ENCODE results near the gene SLC24A4. TPM values are rescaled to one million over a fixed set of nuclear protein-coding genes. Genes with fewer than 3 reads are reported as not detected.

The SLC24A4 gene
- total RNA-seq, 1 donor from 2014 or later = 0.36 TPM

GRCh38 chr14:92459950-92460421 lies 137.0 kb downstream of the SLC24A4 start:
- no peak for DNase-seq
- H3K4me3 ChIP-seq = peak overlapping the region; percentile 27
- H3K4me1 ChIP-seq = peaks cover 35% of the 10 kb centered on the region
- peak overlapping the region; percentile 92 for H3K27ac ChIP-seq (replicated peaks)
- no peaks in the 10 kb centered on the region for H3K36me3 ChIP-seq
- intact Hi-C loops (cut with micrococcal nuclease) = no loop called here
- TF ChIP-seq CTCF (IDR thresholded peaks at IDR 0.05; ENCODE audit: borderline replicate concordance) = peak; percentile 40
- H3K9me3 ChIP-seq (replicated peaks) = no peaks in the 10 kb centered on the region
- H3K27me3 ChIP-seq (ENCODE audit: low read depth) = no peaks in the 10 kb centered on the region

GRCh38 chr14:92460541-92460915 lies 137.6 kb downstream of the SLC24A4 start:
- Histone ChIP-seq H3K9me3 (replicated peaks) (no peaks in the 10 kb centered on the region), H3K36me3 (no peaks in the 10 kb centered on the region), H3K27me3 (ENCODE audit: low read depth) (no peaks in the 10 kb centered on the region), H3K27ac (replicated peaks) (peak overlapping the region; percentile 92), H3K4me3 (peak overlapping the region; percentile 27), H3K4me1 (peaks cover 35% of the 10 kb centered on the region)
- intact Hi-C loops (cut with micrococcal nuclease) = no loop called here
- no peak for DNase-seq
- TF ChIP-seq CTCF (IDR thresholded peaks at IDR 0.05; ENCODE audit: borderline replicate concordance) = no peak

GRCh38 chr14:92460916-92461579 lies 138.1 kb downstream of the SLC24A4 start:
- peaks cover 35% of the 10 kb centered on the region for H3K4me1 ChIP-seq
- peak; percentile 51 for DNase-seq
- H3K27me3 ChIP-seq (ENCODE audit: low read depth) = no peaks in the 10 kb centered on the region
- H3K36me3 ChIP-seq = no peaks in the 10 kb centered on the region
- intact Hi-C loops (cut with micrococcal nuclease) = no loop called here
- peak overlapping the region; percentile 92 for H3K27ac ChIP-seq (replicated peaks)
- peak overlapping the region; percentile 27 for H3K4me3 ChIP-seq
- TF ChIP-seq CTCF (IDR thresholded peaks at IDR 0.05; ENCODE audit: borderline replicate concordance) = peak; percentile 18
- H3K9me3 ChIP-seq (replicated peaks) = no peaks in the 10 kb centered on the region

- peaks cover 30% of the 10 kb centered on the region for H3K4me1 ChIP-seq
- H3K27me3 ChIP-seq (ENCODE audit: low read depth) = no peaks in the 10 kb centered on the region
- H3K36me3 ChIP-seq = no peaks in the 10 kb centered on the region
- no peak for TF ChIP-seq CTCF (IDR thresholded peaks at IDR 0.05; ENCODE audit: borderline replicate concordance)
- DNase-seq = no peak
- intact Hi-C loops (cut with micrococcal nuclease) = no loop called here
- peaks cover 3% of the 10 kb centered on the region for H3K9me3 ChIP-seq (replicated peaks)
- peak overlapping the region; percentile 27 for H3K4me3 ChIP-seq
- peak overlapping the region; percentile 92 for H3K27ac ChIP-seq (replicated peaks)
Observed at GRCh38 chr14:92461891-92462290, 138.9 kb downstream of the SLC24A4 start.

GRCh38 chr14:92462568-92462967 lies 139.6 kb downstream of the SLC24A4 start:
- TF ChIP-seq CTCF (IDR thresholded peaks at IDR 0.05; ENCODE audit: borderline replicate concordance) = no peak
- intact Hi-C loops (cut with micrococcal nuclease) = no loop called here
- peaks cover 27% of the 10 kb centered on the region for H3K4me1 ChIP-seq
- H3K27ac ChIP-seq (replicated peaks) = no peak overlapping the region
- no peak for DNase-seq
- no peaks in the 10 kb centered on the region for H3K27me3 ChIP-seq (ENCODE audit: low read depth)
- no peaks in the 10 kb centered on the region for H3K36me3 ChIP-seq
- H3K4me3 ChIP-seq = no peak overlapping the region
- H3K9me3 ChIP-seq (replicated peaks) = peaks cover 9% of the 10 kb centered on the region
